ENCODE measurements around the gene EPS8L3.

Gene EPS8L3, protein sequence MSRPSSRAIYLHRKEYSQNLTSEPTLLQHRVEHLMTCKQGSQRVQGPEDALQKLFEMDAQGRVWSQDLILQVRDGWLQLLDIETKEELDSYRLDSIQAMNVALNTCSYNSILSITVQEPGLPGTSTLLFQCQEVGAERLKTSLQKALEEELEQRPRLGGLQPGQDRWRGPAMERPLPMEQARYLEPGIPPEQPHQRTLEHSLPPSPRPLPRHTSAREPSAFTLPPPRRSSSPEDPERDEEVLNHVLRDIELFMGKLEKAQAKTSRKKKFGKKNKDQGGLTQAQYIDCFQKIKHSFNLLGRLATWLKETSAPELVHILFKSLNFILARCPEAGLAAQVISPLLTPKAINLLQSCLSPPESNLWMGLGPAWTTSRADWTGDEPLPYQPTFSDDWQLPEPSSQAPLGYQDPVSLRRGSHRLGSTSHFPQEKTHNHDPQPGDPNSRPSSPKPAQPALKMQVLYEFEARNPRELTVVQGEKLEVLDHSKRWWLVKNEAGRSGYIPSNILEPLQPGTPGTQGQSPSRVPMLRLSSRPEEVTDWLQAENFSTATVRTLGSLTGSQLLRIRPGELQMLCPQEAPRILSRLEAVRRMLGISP

DNA sequence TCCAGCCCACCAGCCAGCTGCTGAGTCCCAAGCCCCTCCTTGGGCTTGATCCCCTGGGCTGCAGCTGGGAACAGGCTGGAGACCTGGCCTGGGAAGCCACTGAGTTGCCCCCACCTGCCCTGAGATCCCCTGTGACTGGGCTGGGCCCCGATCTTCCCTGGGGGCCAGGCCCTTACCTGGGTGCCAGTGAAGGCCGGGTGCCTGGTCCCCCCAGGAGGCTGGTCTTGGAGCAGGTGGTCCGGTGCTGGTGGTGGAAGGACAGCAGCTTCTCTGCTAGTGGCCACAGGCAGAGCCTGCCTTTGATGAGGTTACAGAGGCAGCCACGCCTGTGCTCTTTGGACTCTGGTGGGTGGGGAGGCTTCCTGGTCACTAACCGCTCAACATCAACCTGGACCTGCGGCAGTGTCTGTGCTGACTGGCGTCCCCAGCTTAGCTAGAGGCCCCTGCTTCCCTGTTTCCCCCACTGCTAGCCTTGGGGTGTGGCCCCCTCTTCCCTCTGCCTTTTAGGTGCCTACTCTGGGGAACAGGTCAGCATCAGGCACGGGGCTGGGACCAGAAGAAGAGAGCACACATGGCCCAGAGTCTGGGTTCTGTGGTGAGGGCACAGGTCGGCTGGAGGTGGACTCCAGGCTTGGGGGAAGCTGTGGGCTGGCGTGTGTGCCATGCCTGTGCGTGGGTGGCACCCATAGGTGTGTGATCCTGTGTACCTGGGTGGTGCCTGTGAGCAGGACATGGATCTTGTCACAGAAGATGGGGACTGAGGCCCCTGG is at the start of gene EPS8L3:
Gene EPS8L3 (minus strand): TSS at position 278 of the 770 bp plus-strand sequence. CDS start 2,174 bp downstream, outside the sequence.
- in situ Hi-C loops (cut with HindIII; ENCODE audit: low pct_ligation_motif_present, low sequenced_read_pairs) = loop anchor here (10.0 kb wide), 1 partner anchor 109 kb away; the partner anchor contains the start of gene GSTM4
- DNase-seq = no peak
- no peak within 1 kb of the TSS for H3K4me3 ChIP-seq (ENCODE audit: low read depth, low read length)
- H3K27me3 ChIP-seq (replicated peaks) = no peaks in the 10 kb centered on the region
- no peaks in the 10 kb centered on the region for H3K36me3 ChIP-seq (replicated peaks)
- H3K27ac ChIP-seq = no peak within 1 kb of the TSS
- TF ChIP-seq, protein P1, sequence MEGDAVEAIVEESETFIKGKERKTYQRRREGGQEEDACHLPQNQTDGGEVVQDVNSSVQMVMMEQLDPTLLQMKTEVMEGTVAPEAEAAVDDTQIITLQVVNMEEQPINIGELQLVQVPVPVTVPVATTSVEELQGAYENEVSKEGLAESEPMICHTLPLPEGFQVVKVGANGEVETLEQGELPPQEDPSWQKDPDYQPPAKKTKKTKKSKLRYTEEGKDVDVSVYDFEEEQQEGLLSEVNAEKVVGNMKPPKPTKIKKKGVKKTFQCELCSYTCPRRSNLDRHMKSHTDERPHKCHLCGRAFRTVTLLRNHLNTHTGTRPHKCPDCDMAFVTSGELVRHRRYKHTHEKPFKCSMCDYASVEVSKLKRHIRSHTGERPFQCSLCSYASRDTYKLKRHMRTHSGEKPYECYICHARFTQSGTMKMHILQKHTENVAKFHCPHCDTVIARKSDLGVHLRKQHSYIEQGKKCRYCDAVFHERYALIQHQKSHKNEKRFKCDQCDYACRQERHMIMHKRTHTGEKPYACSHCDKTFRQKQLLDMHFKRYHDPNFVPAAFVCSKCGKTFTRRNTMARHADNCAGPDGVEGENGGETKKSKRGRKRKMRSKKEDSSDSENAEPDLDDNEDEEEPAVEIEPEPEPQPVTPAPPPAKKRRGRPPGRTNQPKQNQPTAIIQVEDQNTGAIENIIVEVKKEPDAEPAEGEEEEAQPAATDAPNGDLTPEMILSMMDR (IDR thresholded peaks at IDR 0.05; ENCODE audit: low read depth, low read length, missing control alignments) = no peak

DNA sequence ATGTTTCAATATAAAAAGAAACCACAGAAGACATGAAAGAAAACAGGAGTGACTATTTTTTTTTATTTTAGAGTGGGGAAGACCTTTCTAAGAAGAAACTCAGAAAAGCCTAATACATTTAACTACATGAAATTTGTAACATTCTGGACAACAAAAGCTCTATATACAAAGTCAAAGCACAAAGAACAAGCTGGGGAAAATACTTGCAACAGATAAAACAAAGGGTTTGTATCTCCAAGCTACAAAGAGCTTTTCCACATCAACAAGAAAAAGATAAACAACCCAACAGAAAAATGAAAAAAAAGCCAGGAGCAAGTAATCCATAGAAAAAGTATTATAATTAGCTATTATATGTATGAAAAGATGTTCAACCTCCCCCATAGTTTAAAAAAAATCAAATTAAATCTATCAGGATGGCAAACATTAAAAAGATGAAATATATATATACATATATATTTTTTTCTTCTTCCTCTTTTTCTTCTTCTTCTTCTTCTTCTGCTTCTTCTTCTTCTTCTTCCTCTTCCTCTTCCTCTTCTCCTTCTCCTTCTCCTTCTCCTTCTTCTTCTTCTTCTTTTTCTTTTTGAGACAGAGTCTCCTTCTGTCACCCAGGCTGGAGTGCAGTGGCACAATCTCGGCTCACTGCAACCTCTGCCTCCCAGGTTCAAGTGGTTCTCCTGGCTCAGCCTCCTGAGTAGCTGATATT is 49.1 kb upstream of the EPS8L3 start:
- Histone ChIP-seq H3K4me3 (ENCODE audit: low read depth, low read length) (no peak overlapping the region), H3K36me3 (replicated peaks) (no peaks in the 10 kb centered on the region), H3K27me3 (replicated peaks) (no peaks in the 10 kb centered on the region), H3K27ac (no peak overlapping the region)
- DNase-seq = no peak
- in situ Hi-C loops (cut with HindIII; ENCODE audit: low pct_ligation_motif_present, low sequenced_read_pairs) = no loop called here
- TF ChIP-seq, protein P1 (IDR thresholded peaks at IDR 0.05; ENCODE audit: low read depth, low read length, missing control alignments) = no peak

DNA sequence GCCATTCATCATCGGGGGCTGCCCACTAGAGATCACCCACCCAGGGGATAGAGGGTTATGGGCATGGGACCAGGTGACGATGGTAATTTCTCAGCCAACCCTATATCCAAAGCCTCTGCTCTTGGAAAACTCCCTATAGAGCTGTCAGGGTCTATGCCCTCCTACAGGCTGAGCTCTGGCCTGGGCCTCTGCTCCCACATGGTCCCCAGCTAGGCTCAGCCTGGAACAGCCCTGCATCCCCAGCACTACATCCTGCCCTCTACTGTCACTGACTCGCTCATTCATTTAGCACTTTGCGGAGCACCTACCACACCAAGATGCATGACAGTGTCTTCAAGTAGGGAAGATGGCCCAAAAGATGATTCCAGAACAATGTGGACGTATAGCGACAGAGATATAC is 45.0 kb upstream of the EPS8L3 start:
- TF ChIP-seq, protein P1 (IDR thresholded peaks at IDR 0.05; ENCODE audit: low read depth, low read length, missing control alignments) = no peak
- in situ Hi-C loops (cut with HindIII; ENCODE audit: low pct_ligation_motif_present, low sequenced_read_pairs) = no loop called here

DNA sequence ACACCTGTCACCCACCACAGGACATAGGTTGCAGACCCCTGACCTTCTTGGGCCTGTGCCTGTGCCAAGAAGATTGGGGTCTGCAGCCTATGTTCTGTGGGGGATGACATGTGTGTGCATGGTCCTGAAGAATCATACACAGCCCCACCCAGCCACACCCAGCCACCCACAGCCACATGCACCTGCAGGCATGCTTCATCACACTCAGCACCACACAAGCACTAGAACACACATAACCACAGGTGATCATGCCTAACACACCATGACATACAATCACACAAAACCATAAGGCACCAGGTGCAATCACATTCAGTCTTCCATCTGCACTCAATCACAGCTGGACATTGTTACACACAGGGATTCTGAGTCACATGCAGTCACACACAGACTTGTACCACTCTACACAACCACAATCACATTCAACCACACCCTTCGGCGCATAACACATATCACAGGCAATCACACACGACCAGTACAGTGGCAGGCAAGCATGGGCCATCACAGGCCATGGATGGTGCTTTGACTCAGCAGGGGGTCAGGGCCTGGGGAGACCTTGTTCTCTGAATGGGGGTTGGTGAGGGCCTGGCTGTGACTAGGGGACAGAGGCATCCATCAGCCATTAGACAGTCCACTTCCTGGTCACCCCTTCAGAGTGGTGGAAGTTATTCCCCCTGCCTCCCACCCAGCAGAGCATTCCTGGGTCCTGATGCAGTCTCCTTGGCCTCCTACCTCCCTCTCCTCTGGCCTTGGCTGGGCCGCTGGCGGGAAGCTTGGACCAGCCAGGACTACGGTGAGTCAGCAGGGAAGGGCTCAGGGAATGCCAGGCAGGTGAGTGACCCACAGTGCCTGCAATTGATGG is 44.3 kb upstream of the EPS8L3 start:
- Histone ChIP-seq H3K36me3 (replicated peaks) (no peaks in the 10 kb centered on the region), H3K4me3 (ENCODE audit: low read depth, low read length) (no peak overlapping the region), H3K27me3 (replicated peaks) (no peaks in the 10 kb centered on the region), H3K27ac (no peak overlapping the region)
- no peak for DNase-seq
- in situ Hi-C loops (cut with HindIII; ENCODE audit: low pct_ligation_motif_present, low sequenced_read_pairs) = no loop called here
- TF ChIP-seq, protein P1 (IDR thresholded peaks at IDR 0.05; ENCODE audit: low read depth, low read length, missing control alignments) = no peak

More for the DNA sequence above, 45.0 kb upstream of the EPS8L3 start:
- no peak for DNase-seq
- no peak overlapping the region for H3K4me3 ChIP-seq (ENCODE audit: low read depth, low read length)
- H3K36me3 ChIP-seq (replicated peaks) = no peaks in the 10 kb centered on the region
- H3K27ac ChIP-seq = no peak overlapping the region
- H3K27me3 ChIP-seq (replicated peaks) = no peaks in the 10 kb centered on the region

DNA sequence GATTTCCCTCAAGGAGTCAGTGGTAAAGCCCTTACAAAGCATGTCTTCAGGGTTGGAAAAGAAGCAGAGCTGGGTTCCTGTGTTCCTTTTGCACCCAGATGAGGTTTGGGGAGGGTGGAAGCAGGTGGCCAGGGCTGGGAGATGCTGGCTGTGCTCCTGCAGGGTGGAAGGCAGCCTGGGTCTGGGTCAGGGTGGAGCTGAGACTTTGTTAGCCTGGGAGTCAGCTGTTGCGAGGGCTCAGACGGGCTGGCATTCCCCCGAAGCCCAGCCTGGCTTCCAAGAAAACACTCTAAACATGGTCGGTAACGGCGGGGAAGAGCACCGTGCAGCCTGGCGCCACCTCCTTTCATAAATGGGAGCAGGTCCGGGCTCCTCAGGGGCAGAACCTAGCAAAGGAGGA is 43.7 kb upstream of the EPS8L3 start:
- in situ Hi-C loops (cut with HindIII; ENCODE audit: low pct_ligation_motif_present, low sequenced_read_pairs) = no loop called here
- no peak for DNase-seq
- H3K27me3 ChIP-seq (replicated peaks) = no peaks in the 10 kb centered on the region
- H3K4me3 ChIP-seq (ENCODE audit: low read depth, low read length) = no peak overlapping the region
- TF ChIP-seq, protein P1 (IDR thresholded peaks at IDR 0.05; ENCODE audit: low read depth, low read length, missing control alignments) = no peak
- H3K36me3 ChIP-seq (replicated peaks) = no peaks in the 10 kb centered on the region
- H3K27ac ChIP-seq = no peak overlapping the region

All from brain microvascular endothelial cell (primary cell).